GM23338 (cell line): ENCODE measurements around the gene AIMP1. TPM values are rescaled to one million over a fixed set of nuclear protein-coding genes. Genes with fewer than 3 reads are reported as not detected.

Experiments
- ATAC-seq: fragments of 200-7000 bp; cut with Tn5 transposase; 3 replicates; pipeline ENCODE4 v1.9.1; 2020
- DNase-seq: peaks from one replicate; pipeline ENCODE4 v3.0.0-alpha.2; 2015; ENCODE audit warnings: low spot score
- H2AFZ ChIP-seq: fragments of 200-600 bp; sonication (generic); 2 replicates; pipeline ENCODE4 v1.8.0; 2016; ENCODE audit warnings: antibody characterized with exemption, mild to moderate bottlenecking, moderate library complexity
- H3F3A ChIP-seq: fragments of 200-600 bp; sonication (generic); replicated peaks from 2 replicates; pipeline ENCODE4 v1.8.0; 2017; ENCODE audit warnings: antibody characterized with exemption, mixed run types, low read depth
- H3K27ac ChIP-seq: fragments of 200-600 bp; sonication (generic); 2 replicates; pipeline ENCODE4 v1.6.1; 2016; ENCODE audit warnings: low read depth
- H3K27me3 ChIP-seq: fragments of 200-600 bp; sonication (generic); 2 replicates; pipeline ENCODE4 v1.8.0; 2016; ENCODE audit warnings: mild to moderate bottlenecking, mixed run types, moderate library complexity; ENCODE audit not compliant: insufficient read depth
- H3K36me3 ChIP-seq: fragments of 200-600 bp; sonication (generic); 2 replicates; pipeline ENCODE4 v1.8.0; 2016; ENCODE audit warnings: mild to moderate bottlenecking; ENCODE audit not compliant: insufficient read depth
- H3K4me1 ChIP-seq: fragments of 200-600 bp; sonication (generic); 2 replicates; pipeline ENCODE4 v1.8.0; 2016; ENCODE audit warnings: mild to moderate bottlenecking, moderate library complexity; ENCODE audit not compliant: insufficient read depth
- H3K4me2 ChIP-seq: fragments of 200-600 bp; sonication (generic); 2 replicates; pipeline ENCODE4 v1.7.1; 2017; ENCODE audit warnings: mixed run types
- H3K4me3 ChIP-seq: fragments of 200-600 bp; sonication (generic); 2 replicates; pipeline ENCODE4 v1.6.1; 2016; ENCODE audit warnings: mixed run types
- H3K79me2 ChIP-seq: fragments of 200-600 bp; sonication (generic); replicated peaks from 2 replicates; pipeline ENCODE4 v1.8.0; 2017; ENCODE audit warnings: mild to moderate bottlenecking; ENCODE audit not compliant: insufficient read depth
- H3K9me2 ChIP-seq: fragments of 200-600 bp; sonication (generic); 2 replicates; pipeline ENCODE4 v1.8.0; 2017; ENCODE audit not compliant: insufficient read depth
- H4K20me1 ChIP-seq: fragments of 200-600 bp; sonication (generic); replicated peaks from 2 replicates; pipeline ENCODE4 v1.8.0; 2017; ENCODE audit warnings: mild to moderate bottlenecking; ENCODE audit not compliant: insufficient read depth
- H3K27ac Mint-ChIP-seq: 2 replicates; pipeline ENCODE4 v1.8.0; 2020; ENCODE audit warnings: inconsistent platforms, mild to moderate bottlenecking, moderate library complexity, mixed read lengths
- H3K27me3 Mint-ChIP-seq: 3 replicates; pipeline ENCODE4 v1.8.0; 2022; ENCODE audit warnings: low read depth, mild to moderate bottlenecking, moderate library complexity, mixed read lengths, inconsistent platforms; ENCODE audit not compliant: insufficient read depth, poor library complexity
- H3K36me3 Mint-ChIP-seq: 3 replicates; pipeline ENCODE4 v1.8.0; 2021; ENCODE audit warnings: low read depth, mild to moderate bottlenecking, inconsistent platforms, moderate library complexity, mixed read lengths
- H3K4me1 Mint-ChIP-seq: 3 replicates; pipeline ENCODE4 v1.8.0; 2020; ENCODE audit warnings: mild to moderate bottlenecking, inconsistent platforms, mixed read lengths
- H3K4me3 Mint-ChIP-seq: 3 replicates; pipeline ENCODE4 v1.8.0; 2021; ENCODE audit warnings: moderate library complexity, mild to moderate bottlenecking, inconsistent platforms, mixed read lengths
- H3K9me3 Mint-ChIP-seq: 3 replicates; pipeline ENCODE4 v1.8.0; 2020; ENCODE audit warnings: moderate library complexity, mild to moderate bottlenecking, inconsistent platforms, mixed read lengths
- CREB1 ChIP-seq: fragments of 250-450 bp; sonication (Bioruptor Pico); IDR thresholded peaks from 2 replicates; pipeline ENCODE4 v1.5.0; 2020; ENCODE audit warnings: low read depth, mild to moderate bottlenecking, moderate library complexity
- CTCF ChIP-seq, 2 experiments: fragments of 200-600 bp in 1 of 2; sonication (generic) in 1 of 2; conservative IDR thresholded peaks; 2 replicates each; pipeline versions ENCODE4 v1.5.1 to v1.6.1; 2016 to 2017; ENCODE audit warnings: antibody characterized with exemption in 2 of 2, low read depth in 2 of 2, mild to moderate bottlenecking in 2 of 2, moderate library complexity in 1 of 2
- EZH2 ChIP-seq: fragments of 200-600 bp; sonication (generic); IDR thresholded peaks from one replicate; pipeline ENCODE4 v1.8.0; 2017; ENCODE audit warnings: antibody characterized with exemption, mild to moderate bottlenecking, low read depth; ENCODE audit not compliant: unreplicated experiment
- JUNB ChIP-seq: IDR thresholded peaks from one replicate; pipeline ENCODE4 v1.6.1; 2016; ENCODE audit warnings: antibody characterized with exemption; ENCODE audit not compliant: unreplicated experiment
- NANOG ChIP-seq: IDR thresholded peaks from 2 replicates; pipeline ENCODE4 v1.6.1; 2016; ENCODE audit warnings: antibody characterized with exemption, borderline replicate concordance
- POLR2AphosphoS5 ChIP-seq: IDR thresholded peaks from 2 replicates; pipeline ENCODE4 v1.6.1; 2016; ENCODE audit warnings: antibody characterized with exemption, low read depth
- REST ChIP-seq: IDR thresholded peaks from one replicate; pipeline ENCODE4 v1.6.1; 2018; ENCODE audit warnings: antibody characterized with exemption; ENCODE audit not compliant: unreplicated experiment
- ZNF114 ChIP-seq: fragments of 250-450 bp; sonication (Bioruptor Pico); IDR thresholded peaks from 2 replicates; pipeline ENCODE4 v1.5.0; 2020; ENCODE audit warnings: mild to moderate bottlenecking, moderate library complexity
- ZNF331 ChIP-seq: fragments of 250-450 bp; sonication (Bioruptor Pico); IDR thresholded peaks from 2 replicates; pipeline ENCODE4 v1.5.0; 2020; ENCODE audit warnings: low read depth, mild to moderate bottlenecking, moderate library complexity
- ZNF462 ChIP-seq: fragments of 250-450 bp; sonication (Bioruptor Pico); IDR thresholded peaks from 2 replicates; pipeline ENCODE4 v1.5.0; 2020; ENCODE audit warnings: mild to moderate bottlenecking, moderate library complexity
- polyA plus RNA-seq: library from polyadenylated mRNA; unstranded; fragments of >200 nt; fragmentation: Nextera tagmentation; extraction: Ambion mirVana; gene quantifications from 2 replicates; pipeline ENCODE4 v1.2.1, GENCODE V29; 2016
- total RNA-seq: library from RNA; depleted of rRNA; stranded (reverse); fragments of >200 nt; shearing (Covaris generic); gene quantifications from 2 replicates; pipeline ENCODE4 v1.2.3, GENCODE V29; 2014

Gene AIMP1
- total and polyA plus RNA-seq, 2 experiments from 2014 or later = 34.5 to 200 TPM

GRCh38 chr4:106368678-106369077 lies 52.3 kb downstream of the AIMP1 start, which contains the start of gene GIMD1:
Gene GIMD1, minus strand, starts transcription at chr4:106368778. Its CDS starts 1,343 bp downstream, at chr4:106367435.
- Histone ChIP-seq H3K79me2 (no peaks in the 10 kb centered on the region), H3K4me3 (no peak within 1 kb of the TSS), H3K27me3 (no peaks in the 10 kb centered on the region), H3K36me3 (no peaks in the 10 kb centered on the region), H3F3A (no peaks in the 10 kb centered on the region), H2AFZ (no peak within 1 kb of the TSS), H3K4me1 (no peaks in the 10 kb centered on the region), H4K20me1 (no peaks in the 10 kb centered on the region), H3K9me2 (no peaks in the 10 kb centered on the region), H3K27ac (no peak within 1 kb of the TSS), H3K4me2 (no peak within 1 kb of the TSS)
- H3K4me1 Mint-ChIP-seq = peaks cover 13% of the 10 kb centered on the region
- no peak within 1 kb of the TSS for H3K27ac Mint-ChIP-seq
- TF ChIP-seq EZH2 = no peak
- TF ChIP-seq ZNF462 = no peak
- TF ChIP-seq POLR2AphosphoS5 = no peak
- no peak for TF ChIP-seq NANOG
- no peak for TF ChIP-seq ZNF114 (CRISPR knock-in tag)
- TF ChIP-seq REST = no peak
- no peak for TF ChIP-seq ZNF331
- TF ChIP-seq JUNB = no peak
- TF ChIP-seq CTCF (conservative IDR thresholded peaks at IDR 0.05; ENCODE audit: low read depth in 2 of 2) = no peak
- no peak for TF ChIP-seq CREB1 (CRISPR knock-in tag)
- no peaks in the 10 kb centered on the region for H3K27me3 Mint-ChIP-seq
- no peak for ATAC-seq
- DNase-seq = no peak
- no peak within 1 kb of the TSS for H3K4me3 Mint-ChIP-seq
- H3K36me3 Mint-ChIP-seq = no peaks in the 10 kb centered on the region
- no peaks in the 10 kb centered on the region for H3K9me3 Mint-ChIP-seq
